A549 (cell line): ENCODE measurements around the gene CD81. TPM values are rescaled to one million over a fixed set of nuclear protein-coding genes. Genes with fewer than 3 reads are reported as not detected.

Source experiments
- ATAC-seq, 2 experiments: fragments of 200-7000 bp in 1 of 2; fragments of >200 bp in 1 of 2; cut with Nextera tagmentation in 1 of 2; cut with Tn5 transposase in 1 of 2; 3 replicates each; pipeline versions ENCODE4 v1.8.0 to v1.9.1; 2018 to 2020; ENCODE audit warnings: mild to moderate bottlenecking in 1 of 2, moderate library complexity in 1 of 2
- CTCF ChIA-PET: fragments of 300-600 bp; sonication (Branson Sonifier 250); formaldehyde crosslinking; extraction: SDS; loops from one replicate; lab custom pipeline; 2021; ENCODE audit warnings: antibody characterized with exemption, inconsistent platforms; lab: Yijun Ruan, JAX
- POLR2A ChIA-PET: fragments of 350-600 bp; formaldehyde crosslinking; extraction: SDS; loops from one replicate; lab custom pipeline; 2021; ENCODE audit warnings: antibody characterized with exemption, inconsistent platforms; lab: Yijun Ruan, JAX
- DNase-seq, 2 experiments: peaks; one replicate each; pipeline versions ENCODE4 v3.0.0 to v3.0.0-alpha.2; 2011 to 2016; ENCODE audit warnings: low read depth in 1 of 2, low spot score in 1 of 2
- FAIRE-seq: peaks from 2 replicates; lab custom pipeline; 2011; peaks lifted over from hg19 to GRCh38; lab: Jason Lieb, UNC
- H3K27ac ChIP-seq, 2 experiments: fragments of >200 bp; sonication (Bioruptor Twin); formaldehyde crosslinking; 3 replicates each; pipeline ENCODE4 v1.5.1; 2016 to 2017
- H3K4me1 ChIP-seq: fragments of >200 bp; sonication (Bioruptor Twin); formaldehyde crosslinking; 3 replicates; pipeline ENCODE4 v1.6.1; 2016
- H3K4me2 ChIP-seq: fragments of >200 bp; sonication (Bioruptor Twin); formaldehyde crosslinking; 3 replicates; pipeline ENCODE4 v1.6.1; 2016
- H3K4me3 ChIP-seq: fragments of >200 bp; sonication (Bioruptor Twin); formaldehyde crosslinking; 3 replicates; pipeline ENCODE4 v1.5.1; 2016
- H3K9me3 ChIP-seq: fragments of >200 bp; sonication (Bioruptor Twin); formaldehyde crosslinking; 3 replicates; pipeline ENCODE4 v1.6.1; 2016
- BHLHE40 ChIP-seq: IDR thresholded peaks from 2 replicates; pipeline ENCODE4 v1.6.1; 2012; ENCODE audit warnings: low read depth, low read length, inconsistent platforms
- CBX2 ChIP-seq: fragments of 200-600 bp; sonication (generic); IDR thresholded peaks from 2 replicates; pipeline ENCODE4 v1.6.1; 2016; ENCODE audit warnings: low read depth, mild to moderate bottlenecking, borderline replicate concordance
- CBX8 ChIP-seq: fragments of 200-600 bp; sonication (generic); IDR thresholded peaks from 2 replicates; pipeline ENCODE4 v1.6.1; 2016
- E2F6 ChIP-seq: IDR thresholded peaks from 2 replicates; pipeline ENCODE4 v1.6.1; 2012; ENCODE audit warnings: low read depth, borderline replicate concordance
- EHF ChIP-seq: fragments of 250-450 bp; sonication (Bioruptor Pico); IDR thresholded peaks from 2 replicates; pipeline ENCODE4 v1.5.0; 2020; ENCODE audit warnings: mild to moderate bottlenecking
- EHMT2 ChIP-seq: fragments of 200-600 bp; sonication (generic); IDR thresholded peaks from 2 replicates; pipeline ENCODE4 v1.6.1; 2016; ENCODE audit warnings: antibody characterized with exemption, low read depth, mild to moderate bottlenecking, moderate library complexity
- ESRRA ChIP-seq: fragments of 150-350 bp; IDR thresholded peaks from 2 replicates; pipeline ENCODE4 v1.6.1; 2014; ENCODE audit warnings: mild to moderate bottlenecking, low read length, borderline replicate concordance
- FOSL2 ChIP-seq, 2 experiments: fragments of 450-650 bp in 1 of 2; fragments of >200 bp in 1 of 2; sonication (Bioruptor Twin) in 1 of 2; formaldehyde crosslinking; IDR thresholded peaks; 2 replicates each; pipeline versions ENCODE4 v1.5.0 to v1.6.1; 2016 to 2020; ENCODE audit warnings: mild to moderate bottlenecking in 1 of 2, moderate library complexity in 1 of 2
- HDAC2 ChIP-seq: fragments of 200-600 bp; sonication (generic); IDR thresholded peaks from 2 replicates; pipeline ENCODE4 v1.6.1; 2016
- HEYL ChIP-seq: fragments of 250-450 bp; sonication (Bioruptor Pico); IDR thresholded peaks from 2 replicates; pipeline ENCODE4 v1.8.0; 2021; ENCODE audit warnings: mild to moderate bottlenecking, moderate library complexity
- HOXA7 ChIP-seq: fragments of 250-450 bp; sonication (Bioruptor Pico); IDR thresholded peaks from 2 replicates; pipeline ENCODE4 v1.5.0; 2020; ENCODE audit warnings: mild to moderate bottlenecking, moderate library complexity
- HOXB13 ChIP-seq: fragments of 250-450 bp; sonication (Bioruptor Pico); IDR thresholded peaks from 2 replicates; pipeline ENCODE4 v1.5.0; 2020; ENCODE audit warnings: low read depth, mild to moderate bottlenecking, moderate library complexity
- MYC ChIP-seq: IDR thresholded peaks from 2 replicates; pipeline ENCODE4 v1.6.1; 2012; ENCODE audit warnings: mild to moderate bottlenecking, inconsistent platforms, low read length, improper control_type of control experiment, borderline replicate concordance
- PBX3 ChIP-seq: IDR thresholded peaks from 2 replicates; pipeline ENCODE4 v1.6.1; 2012
- PHF8 ChIP-seq: fragments of 200-600 bp; sonication (generic); IDR thresholded peaks from 2 replicates; pipeline ENCODE4 v1.6.1; 2016; ENCODE audit warnings: low read depth, mild to moderate bottlenecking, antibody characterized with exemption, moderate library complexity, borderline replicate concordance
- RARB ChIP-seq: fragments of 250-450 bp; sonication (Bioruptor Pico); IDR thresholded peaks from 2 replicates; pipeline ENCODE4 v1.8.0; 2021; ENCODE audit warnings: mild to moderate bottlenecking, moderate library complexity
- RCOR1 ChIP-seq: fragments of 150-350 bp; IDR thresholded peaks from 2 replicates; pipeline ENCODE4 v1.6.1; 2014; ENCODE audit warnings: antibody characterized with exemption, low read length, low read depth
- RFX5 ChIP-seq: fragments of 450-650 bp; IDR thresholded peaks from 2 replicates; pipeline ENCODE4 v1.7.1; 2014; ENCODE audit warnings: antibody characterized with exemption, mild to moderate bottlenecking, moderate library complexity
- ZC3H11A ChIP-seq: fragments of 450-650 bp; IDR thresholded peaks from 2 replicates; pipeline ENCODE4 v1.6.1; 2014; ENCODE audit warnings: antibody characterized with exemption, mild to moderate bottlenecking
- ZFP36 ChIP-seq: fragments of 450-650 bp; IDR thresholded peaks from 2 replicates; pipeline ENCODE4 v1.6.1; 2014; ENCODE audit warnings: borderline replicate concordance; ENCODE audit not compliant: partially characterized antibody
- ZSCAN20 ChIP-seq: fragments of 250-450 bp; sonication (Bioruptor Pico); IDR thresholded peaks from 2 replicates; pipeline ENCODE4 v1.8.0; 2022; ENCODE audit warnings: mild to moderate bottlenecking, moderate library complexity
- WGBS: methylation state at CpG from one replicate; pipeline ENCODE4 v1.1.6; 2017; ENCODE audit errors: missing lambda C conversion rate; 5-methylcytosine and 5-hydroxymethylcytosine counted together
- polyA plus RNA-seq, 4 experiments: library from polyadenylated mRNA; depleted of rRNA in 3 of 4; stranded (reverse); fragments of >200 nt; fragmentation: RNase III in 1 of 4; extraction: RNeasy Plus Mini Kit Qiagen cat#74134 plus additional on column Dnase treatment in 1 of 4; gene quantifications; 2 replicates in 3 of 4; 3 replicates in 1 of 4; pipeline ENCODE4 v1.2.3, GENCODE V29; 2011 to 2017

CD81 gene
- polyA plus RNA-seq, 2 of the 4 experiments (the other 2 are of a cell fraction), result 125 to 247 TPM

GRCh38 chr11:2375341-2375853, 1.7 kb upstream of the CD81 start:
- ATAC-seq (no peak), DNase-seq (no peak), FAIRE-seq (no peak)
- Histone ChIP-seq H3K27ac (no peak overlapping the region), H3K4me3 (no peak overlapping the region), H3K9me3 (no peaks in the 10 kb centered on the region), H3K4me2 (no peak overlapping the region), H3K4me1 (peaks cover 25% of the 10 kb centered on the region)
- WGBS, result 78% methylated on average over 6 of the region's 6 CpGs
- CTCF ChIA-PET, result interaction anchor here (1.1 to 1.8 kb wide), 4 partner anchors 12 to 156 kb away, joined by 3 to 4 read pairs (median 4); partner anchors contain the start of gene TSSC4
- TF ChIP-seq FOSL2 (IDR thresholded peaks at IDR 0.05), result no peak
- TF ChIP-seq FOSL2 (CRISPR knock-in tag; IDR thresholded peaks at IDR 0.05), result no peak
- TF ChIP-seq ESRRA, result no peak
- POLR2A ChIA-PET, result no interaction called here

GRCh38 chr11:2375964-2376551, 1.1 kb upstream of the CD81 start:
- no peak overlapping the region for H3K4me3 ChIP-seq
- no peak for ATAC-seq
- H3K4me2 ChIP-seq, result no peak overlapping the region
- CTCF ChIA-PET, result interaction anchor here (1.1 to 3.8 kb wide), 7 partner anchors 9 to 157 kb away, joined by 3 to 19 read pairs (median 4); partner anchors contain the start of gene TSSC4
- POLR2A ChIA-PET, result interaction anchor here (2.8 kb wide), 1 partner anchor 24 kb away, joined by 26 read pairs; the partner anchor contains the start of gene TSSC4
- FAIRE-seq, result no peak
- DNase-seq, result no peak
- WGBS, result 78% methylated on average over 16 of the region's 16 CpGs
- no peaks in the 10 kb centered on the region for H3K9me3 ChIP-seq
- H3K27ac ChIP-seq, result no peak overlapping the region
- no peak for TF ChIP-seq PBX3
- TF ChIP-seq ZSCAN20 (CRISPR knock-in tag), result no peak
- H3K4me1 ChIP-seq, result peaks cover 25% of the 10 kb centered on the region

- no peak for FAIRE-seq
- ATAC-seq, result peak; percentile 25 to 59; a peak in 5 of 6 replicates
- POLR2A ChIA-PET, result interaction anchor here (0.6 to 2.8 kb wide), 10 partner anchors 10 to 73 kb away, joined by 3 to 26 read pairs (median 6); partner anchors contain the start of gene TSSC4
- CTCF ChIA-PET, result interaction anchor here (0.9 to 3.8 kb wide), 4 partner anchors 11 to 155 kb away, joined by 4 to 19 read pairs (median 4); partner anchors contain the start of gene TSSC4
- H3K4me1 ChIP-seq, result peaks cover 39% of the 10 kb centered on the region
- peak; percentile 74; the same call in 1 of the 2 replicates for TF ChIP-seq PHF8
- TF ChIP-seq ZC3H11A, result no peak
- TF ChIP-seq, all 56 proteins: peak for 1
- Histone ChIP-seq H3K27ac (peak overlapping the region; percentile 92 to 98), H3K4me2 (peak overlapping the region; percentile 91), H3K4me3 (peak overlapping the region; percentile 100), H3K9me3 (no peaks in the 10 kb centered on the region)
- 5% methylated on average over 8 of the region's 88 CpGs for WGBS
- DNase-seq, result peak; percentile 37 to 41
Measured at GRCh38 chr11:2377511-2378443, 667 bp downstream of the CD81 start.

GRCh38 chr11:2378527-2379210, 1.6 kb downstream of the CD81 start:
- peak overlapping the region; percentile 92 to 98 for H3K27ac ChIP-seq
- H3K4me3 ChIP-seq, result peak overlapping the region; percentile 100
- peak overlapping the region; percentile 91 for H3K4me2 ChIP-seq
- H3K9me3 ChIP-seq, result no peaks in the 10 kb centered on the region
- ChIA-PET POLR2A (interaction anchor here (0.6 to 2.8 kb wide), 8 partner anchors 9 to 74 kb away, joined by 3 to 26 read pairs (median 5); partner anchors contain the start of gene TSSC4), CTCF (interaction anchor here (0.7 to 3.8 kb wide), 3 partner anchors 21 to 42 kb away, joined by 3 to 19 read pairs (median 4); partner anchors contain the start of gene TSSC4)
- ATAC-seq (no peak), DNase-seq (no peak), FAIRE-seq (no peak)
- peaks cover 48% of the 10 kb centered on the region for H3K4me1 ChIP-seq
- TF ChIP-seq HOXB13 (CRISPR knock-in tag) (no peak), HEYL (no peak), CBX2 (no peak), EHMT2 (no peak), E2F6 (no peak), ZC3H11A (no peak), CBX8 (no peak), RARB (CRISPR knock-in tag) (no peak), RFX5 (no peak), HDAC2 (no peak), ZFP36 (no peak), EHF (CRISPR knock-in tag) (no peak), BHLHE40 (no peak), RCOR1 (no peak), HOXA7 (no peak), MYC (no peak)
- TF ChIP-seq, all 56 proteins: peak for 0
- 46% methylated on average over 15 of the region's 23 CpGs for WGBS
